GM10266 (cell line): ENCODE data around the gene TMEM45A.

Experiments
- DNase-seq: peaks from one replicate; pipeline ENCODE4 v3.0.0; 2012; ENCODE audit errors: extremely low spot score
- TF ChIP-seq, protein P1 (sequence below): IDR thresholded peaks from 2 replicates; pipeline ENCODE4 v1.5.1; 2012; ENCODE audit warnings: mild to moderate bottlenecking, low read depth; ENCODE audit not compliant: control insufficient read depth, insufficient read depth; ENCODE audit errors: missing control alignments

The TMEM45A gene

DNA sequence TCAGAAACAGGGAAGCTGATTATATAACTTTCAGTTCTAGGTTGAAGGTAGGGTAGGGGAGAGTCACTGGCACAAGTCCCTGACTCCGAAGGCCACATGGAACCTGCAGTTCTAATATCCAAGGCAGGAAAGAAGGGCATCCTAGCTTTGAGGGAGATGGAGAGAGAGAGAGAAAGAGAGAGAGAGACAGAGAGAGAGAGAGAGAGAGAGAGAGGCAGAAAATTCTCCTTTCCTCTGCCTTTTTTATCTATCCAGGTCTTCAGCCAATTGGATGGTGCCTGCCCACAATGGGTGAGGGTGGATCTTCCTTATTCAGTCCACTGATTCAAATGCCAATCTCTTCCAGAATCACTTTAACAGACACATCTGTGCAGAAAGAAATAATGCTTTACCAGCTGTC, 35.7 kb upstream of the TMEM45A start:
- TF ChIP-seq, protein P1, sequence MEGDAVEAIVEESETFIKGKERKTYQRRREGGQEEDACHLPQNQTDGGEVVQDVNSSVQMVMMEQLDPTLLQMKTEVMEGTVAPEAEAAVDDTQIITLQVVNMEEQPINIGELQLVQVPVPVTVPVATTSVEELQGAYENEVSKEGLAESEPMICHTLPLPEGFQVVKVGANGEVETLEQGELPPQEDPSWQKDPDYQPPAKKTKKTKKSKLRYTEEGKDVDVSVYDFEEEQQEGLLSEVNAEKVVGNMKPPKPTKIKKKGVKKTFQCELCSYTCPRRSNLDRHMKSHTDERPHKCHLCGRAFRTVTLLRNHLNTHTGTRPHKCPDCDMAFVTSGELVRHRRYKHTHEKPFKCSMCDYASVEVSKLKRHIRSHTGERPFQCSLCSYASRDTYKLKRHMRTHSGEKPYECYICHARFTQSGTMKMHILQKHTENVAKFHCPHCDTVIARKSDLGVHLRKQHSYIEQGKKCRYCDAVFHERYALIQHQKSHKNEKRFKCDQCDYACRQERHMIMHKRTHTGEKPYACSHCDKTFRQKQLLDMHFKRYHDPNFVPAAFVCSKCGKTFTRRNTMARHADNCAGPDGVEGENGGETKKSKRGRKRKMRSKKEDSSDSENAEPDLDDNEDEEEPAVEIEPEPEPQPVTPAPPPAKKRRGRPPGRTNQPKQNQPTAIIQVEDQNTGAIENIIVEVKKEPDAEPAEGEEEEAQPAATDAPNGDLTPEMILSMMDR, result no peak
- no peak for DNase-seq

DNA sequence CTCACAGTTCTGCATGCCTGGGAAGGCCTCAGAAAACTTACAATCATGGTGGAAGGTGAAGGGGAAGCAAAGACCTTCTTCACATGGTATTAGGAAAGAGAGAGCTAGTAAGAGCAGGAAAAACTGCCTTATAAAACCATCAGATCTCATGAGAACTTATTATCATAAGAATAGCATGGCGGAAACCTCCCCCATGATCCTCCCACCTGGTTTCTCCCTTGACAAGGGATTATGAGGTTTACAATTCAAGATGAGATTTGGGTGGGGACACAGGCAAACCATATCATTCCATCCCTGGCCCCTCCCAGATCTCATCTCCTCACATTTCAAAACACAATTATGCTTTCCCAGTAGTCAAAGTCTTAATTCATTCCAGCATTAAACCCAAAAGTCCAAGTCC, 34.6 kb upstream of the TMEM45A start:
- TF ChIP-seq, protein P1, result no peak
- no peak for DNase-seq

DNA sequence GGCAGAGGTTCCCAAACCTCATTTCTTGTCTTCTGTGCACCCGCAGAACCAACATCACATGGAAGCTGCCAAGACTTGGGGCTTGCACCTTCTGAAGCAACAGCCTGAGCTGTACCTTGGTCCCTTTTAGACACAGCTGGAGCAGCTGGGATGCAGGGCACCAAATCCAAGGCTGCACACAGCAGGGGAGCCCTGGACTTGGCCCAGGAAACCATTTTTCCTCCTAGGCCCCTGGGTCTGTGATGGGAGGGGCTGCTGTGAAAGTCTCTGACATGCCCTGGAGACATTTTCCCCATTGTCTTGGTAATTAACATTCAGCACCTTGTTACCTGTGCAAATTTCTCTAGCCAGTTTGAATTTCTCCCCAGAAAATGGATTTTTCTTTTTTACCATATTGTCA, 33.6 kb upstream of the TMEM45A start:
- TF ChIP-seq, protein P1, result no peak
- no peak for DNase-seq

DNA sequence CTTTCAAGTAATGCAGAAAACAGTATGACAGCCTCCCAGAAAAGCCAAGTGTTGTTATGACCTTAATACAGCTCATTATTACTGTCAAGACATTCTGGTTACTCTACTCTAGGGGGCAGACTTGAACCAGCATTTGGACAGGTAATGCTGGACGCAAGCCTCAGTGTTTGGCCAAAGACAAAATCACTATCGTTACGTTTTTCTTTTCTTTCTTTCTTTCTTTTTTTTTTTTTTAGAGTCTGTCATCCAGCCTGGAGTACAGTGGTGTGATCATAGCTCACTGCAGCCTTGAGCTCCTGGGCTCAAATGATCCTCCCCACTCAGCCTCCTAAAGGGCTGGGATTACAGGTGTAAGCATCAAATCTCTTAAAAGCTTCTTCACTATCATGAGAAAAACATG, 29.4 kb upstream of the TMEM45A start:
- TF ChIP-seq, protein P1, result peak; percentile 80
- peak; percentile 63 for DNase-seq

DNA sequence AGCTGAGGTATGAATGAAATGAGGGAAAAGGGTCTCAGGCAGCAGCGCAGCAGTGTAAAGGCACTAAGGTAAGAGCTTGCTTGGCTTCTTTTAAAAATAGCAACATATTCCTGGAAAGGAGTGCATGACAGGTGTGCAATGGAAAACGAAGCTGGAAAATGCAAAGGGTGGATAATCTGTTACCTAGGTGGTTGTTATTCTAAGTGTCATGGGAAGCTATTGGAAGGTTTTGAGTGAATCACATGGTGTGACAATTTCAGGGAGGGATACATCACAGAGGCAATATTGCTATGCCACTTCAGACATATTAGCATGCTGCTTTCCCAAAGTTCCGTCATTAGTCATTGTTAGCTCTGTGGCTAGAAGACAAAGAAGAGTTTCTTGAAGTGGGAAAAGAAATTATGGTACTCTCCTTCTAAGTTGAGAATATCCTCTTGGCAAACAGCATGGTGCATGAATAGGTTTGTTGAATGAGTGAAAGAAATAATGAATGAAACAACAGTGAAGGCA, 28.7 kb upstream of the TMEM45A start:
- TF ChIP-seq, protein P1, result no peak
- DNase-seq, result no peak

- no peak for DNase-seq
- TF ChIP-seq, protein P1, result no peak
Measured at GRCh38 chr3:100465892-100466777, 26.3 kb upstream of the TMEM45A start.

DNA sequence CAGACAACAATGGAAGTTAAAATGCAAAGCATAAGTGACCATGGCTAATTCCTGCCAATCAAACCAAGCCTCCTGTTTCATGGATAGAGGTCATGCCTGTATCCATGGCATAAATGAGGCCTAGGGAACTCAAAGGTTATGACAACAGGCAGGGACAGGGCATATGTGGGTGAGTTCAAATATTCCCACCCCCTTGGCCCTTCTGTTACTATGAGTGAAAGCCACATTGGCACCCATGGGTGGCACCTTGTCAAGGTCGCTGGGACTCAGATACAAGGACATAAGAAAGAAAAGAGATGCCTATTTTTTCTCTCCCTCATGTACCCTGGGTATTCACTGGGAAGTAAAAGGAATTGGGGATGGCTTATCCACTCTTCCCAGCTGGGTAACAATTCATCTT, 25.3 kb upstream of the TMEM45A start:
- TF ChIP-seq, protein P1, result no peak
- DNase-seq, result no peak
